Occipital lobe (tissue), 2 donors: ENCODE data around the gene WDR27. TPM values are rescaled to one million over a fixed set of nuclear protein-coding genes. Genes with fewer than 3 reads are reported as not detected.
"Not testable (repeated sequence)": the region's sequence is repeated elsewhere in the genome, so short reads cannot be mapped to it uniquely, and the experiment has no call there.

Experiments used
- DNase-seq: peaks from one replicate; lab custom pipeline; 2025; lab: John Stamatoyannopoulos, UW
- total RNA-seq: library from RNA; depleted of rRNA; stranded (reverse); fragments of >200 nt; gene quantifications from one replicate; pipeline ENCODE4 v1.2.3, GENCODE V29; 2014

Gene WDR27
- total RNA-seq, 1 donor from 2014 or later: 31.5 TPM

DNA sequence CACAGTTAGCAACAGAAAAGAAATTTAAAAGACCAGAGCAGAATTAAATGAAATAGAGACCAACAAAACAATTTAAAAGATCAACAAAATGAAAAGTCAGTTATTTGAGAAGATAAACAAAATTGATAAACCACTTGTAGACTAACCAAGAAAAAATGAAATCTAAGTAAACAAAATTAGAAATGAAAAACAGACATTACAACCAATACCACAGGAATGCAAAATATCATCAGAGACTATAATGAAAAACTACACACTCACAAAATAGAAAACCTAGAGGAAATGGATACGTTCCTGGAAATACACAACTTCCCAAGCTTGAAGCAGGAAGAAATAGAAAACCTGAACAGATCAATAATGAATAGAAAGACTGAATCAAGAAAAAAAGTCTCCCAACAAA, 97.8 kb downstream of the WDR27 start:
- DNase-seq: no peak

DNA sequence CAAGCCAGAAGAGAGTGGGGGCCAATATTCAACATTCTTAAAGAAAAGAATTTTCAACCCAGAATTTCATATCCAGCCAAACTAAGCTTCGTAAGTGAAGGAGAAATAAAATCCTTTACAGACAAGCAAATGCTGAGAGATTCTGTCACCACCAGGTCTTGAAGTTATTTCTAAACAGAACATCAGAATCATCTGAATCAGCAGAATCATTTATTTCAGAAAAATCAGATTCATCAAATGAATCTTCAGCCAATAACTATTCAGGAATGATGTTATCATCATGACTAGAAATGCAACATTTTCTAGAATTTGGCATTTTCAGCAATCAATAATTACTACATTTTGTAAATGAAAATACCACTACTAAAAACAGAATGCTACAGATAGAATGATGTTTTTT, 100.7 kb downstream of the WDR27 start:
- not testable (repeated sequence) for DNase-seq

DNA sequence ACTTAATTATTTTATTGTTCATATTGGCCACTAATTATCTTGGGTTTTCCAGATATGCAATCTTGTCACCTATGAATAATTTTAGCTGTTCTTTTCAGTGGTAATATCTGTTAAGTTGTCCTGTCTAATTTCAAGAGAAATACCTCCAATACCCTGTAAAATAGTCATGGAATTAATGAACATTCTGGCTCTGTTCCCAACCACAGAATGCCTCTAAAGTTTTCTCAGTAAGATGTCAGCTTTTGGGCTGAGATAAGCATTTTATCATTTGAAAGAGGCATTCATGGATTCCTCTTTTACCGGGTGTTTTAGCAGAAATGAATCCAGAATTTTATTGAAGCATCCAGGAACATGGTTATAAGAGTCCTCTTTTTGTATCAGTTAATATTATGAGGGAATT, 109.3 kb downstream of the WDR27 start:
- DNase-seq: no peak

DNA sequence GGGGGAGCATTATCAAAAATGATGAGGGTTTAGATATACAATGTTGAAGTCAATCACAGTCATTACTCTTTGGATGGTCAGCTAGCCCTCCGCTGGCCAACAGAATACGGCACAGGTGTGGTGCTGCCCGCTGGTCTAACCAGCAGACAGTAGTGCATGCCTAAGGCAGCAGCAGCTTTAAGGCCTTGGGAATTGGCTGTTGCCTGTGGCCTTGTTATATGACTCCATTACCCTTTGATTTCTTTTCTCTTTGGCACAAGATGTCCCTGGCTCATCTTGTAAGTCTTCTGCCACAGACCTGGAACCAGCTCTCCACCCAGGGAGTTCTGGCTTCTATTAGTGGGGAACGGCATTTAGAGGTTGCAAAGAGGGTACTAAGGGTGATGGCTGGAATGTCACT, 110.2 kb downstream of the WDR27 start:
- DNase-seq: no peak

DNA sequence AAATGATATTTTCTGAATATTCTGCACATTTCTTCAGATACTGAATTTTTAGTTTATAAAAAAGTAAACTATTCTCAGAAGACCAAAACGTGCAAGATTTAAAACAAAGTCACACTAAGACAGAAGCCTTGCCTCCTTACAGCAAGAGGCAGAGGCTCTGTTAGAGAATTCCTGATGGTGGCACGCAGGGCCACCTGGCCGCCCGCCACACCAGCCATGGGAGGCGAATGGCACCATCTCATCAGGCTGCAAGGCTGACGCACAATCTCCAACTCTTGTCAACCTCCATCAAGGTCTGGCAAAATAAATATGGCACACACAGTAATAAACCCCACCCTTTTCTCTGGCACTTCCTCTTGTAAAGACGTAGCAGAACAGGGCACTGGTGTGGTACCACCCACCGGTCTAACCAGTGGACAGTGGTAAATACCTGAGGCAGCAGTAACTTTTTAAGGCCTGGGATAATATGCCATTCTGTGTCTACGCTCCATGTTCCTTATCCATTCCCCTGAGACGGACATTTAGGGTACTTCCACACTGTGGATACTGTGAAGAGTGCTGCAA, 111.4 kb downstream of the WDR27 start:
- no peak for DNase-seq

DNA sequence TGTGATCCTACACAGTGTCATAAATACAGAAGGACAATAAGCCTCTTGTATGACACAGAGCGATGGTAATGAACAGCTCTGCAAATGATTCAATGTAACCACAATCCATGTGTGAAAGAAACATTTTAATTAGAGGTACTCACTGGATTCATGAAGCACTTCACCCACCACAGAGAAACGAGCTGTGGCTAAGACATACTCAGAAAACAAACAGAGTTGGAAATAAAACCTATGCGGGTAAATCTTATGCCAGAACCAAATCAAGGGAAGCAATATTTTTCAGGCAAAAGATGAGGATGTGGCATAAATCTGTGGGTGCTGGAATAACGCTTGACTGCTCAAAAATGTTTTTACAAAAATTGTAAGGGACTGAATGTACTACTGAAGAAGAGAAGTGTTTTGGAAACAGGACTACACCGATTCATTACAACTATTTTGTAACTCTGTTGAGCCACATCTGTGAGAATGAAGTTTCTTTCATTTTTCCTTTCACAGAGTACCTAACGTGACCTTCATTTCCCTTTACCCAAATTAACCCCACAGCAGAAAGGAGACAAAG, 112.1 kb downstream of the WDR27 start:
- DNase-seq: no peak

DNA sequence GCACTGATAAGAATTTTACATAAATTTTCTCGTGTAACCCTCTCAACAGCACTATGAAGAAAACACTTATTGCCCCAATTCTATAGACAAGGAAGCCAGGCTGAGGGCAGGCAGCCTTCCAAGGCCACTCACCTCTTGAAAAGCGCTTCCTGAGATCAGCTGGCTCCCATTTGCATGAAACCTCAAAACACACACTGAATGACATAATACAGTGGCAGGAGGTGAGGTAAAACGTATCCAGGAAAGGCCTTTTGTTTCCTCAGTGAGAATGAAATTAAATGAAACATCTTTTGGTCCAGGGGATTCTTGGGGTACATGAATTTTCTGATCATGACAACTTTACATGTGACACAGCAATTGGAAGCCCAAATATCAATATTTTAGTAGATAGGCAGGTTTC, 112.5 kb downstream of the WDR27 start:
- no peak for DNase-seq

DNA sequence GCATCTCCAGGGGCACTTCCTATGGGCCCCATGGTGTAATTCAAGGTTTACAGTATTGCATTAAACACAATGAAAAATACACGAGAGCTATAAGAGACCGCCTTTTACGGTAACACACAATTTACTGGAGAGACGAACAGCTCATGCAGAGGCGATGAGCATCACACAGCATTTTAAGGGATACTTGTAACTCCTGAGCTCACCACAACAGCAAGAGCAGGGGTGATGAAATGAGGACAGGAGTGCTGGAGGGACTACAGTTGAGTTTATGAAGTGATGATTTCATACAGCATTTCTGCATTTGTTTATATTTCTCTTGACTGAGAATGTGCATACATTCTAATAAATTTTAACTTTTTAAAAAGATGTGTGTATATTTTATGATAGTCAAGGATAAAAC, 113.9 kb downstream of the WDR27 start:
- no peak for DNase-seq

DNA sequence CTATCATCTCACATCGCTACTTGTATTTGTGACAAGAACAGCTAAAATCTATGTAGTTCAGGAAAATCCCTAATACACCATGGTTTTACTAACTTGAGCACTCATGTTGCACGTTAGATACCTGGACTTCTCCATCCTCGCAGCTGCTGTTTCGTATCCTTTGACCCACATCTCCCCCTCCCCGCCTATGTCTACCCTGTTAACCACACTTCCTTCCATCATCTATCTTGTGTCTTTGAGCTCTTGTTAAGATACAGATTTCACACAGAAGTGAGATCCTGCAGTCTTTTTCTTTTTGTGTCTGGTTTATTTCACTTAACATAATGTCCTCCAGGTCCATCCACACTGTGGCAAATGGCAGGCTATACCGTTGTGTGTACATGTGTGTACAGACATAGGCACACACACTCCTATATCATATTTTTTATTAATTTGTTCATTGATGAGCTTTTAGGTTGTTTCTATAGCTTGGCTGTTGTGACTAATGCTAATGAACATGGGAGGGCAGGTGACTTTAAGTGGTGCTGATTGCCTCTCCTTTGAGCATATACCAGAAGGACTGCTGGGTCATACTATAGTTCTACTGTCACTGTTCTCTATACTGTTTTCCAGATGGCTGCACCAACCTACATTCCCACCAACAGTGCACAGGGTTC, 117.8 kb downstream of the WDR27 start:
- no peak for DNase-seq

DNA sequence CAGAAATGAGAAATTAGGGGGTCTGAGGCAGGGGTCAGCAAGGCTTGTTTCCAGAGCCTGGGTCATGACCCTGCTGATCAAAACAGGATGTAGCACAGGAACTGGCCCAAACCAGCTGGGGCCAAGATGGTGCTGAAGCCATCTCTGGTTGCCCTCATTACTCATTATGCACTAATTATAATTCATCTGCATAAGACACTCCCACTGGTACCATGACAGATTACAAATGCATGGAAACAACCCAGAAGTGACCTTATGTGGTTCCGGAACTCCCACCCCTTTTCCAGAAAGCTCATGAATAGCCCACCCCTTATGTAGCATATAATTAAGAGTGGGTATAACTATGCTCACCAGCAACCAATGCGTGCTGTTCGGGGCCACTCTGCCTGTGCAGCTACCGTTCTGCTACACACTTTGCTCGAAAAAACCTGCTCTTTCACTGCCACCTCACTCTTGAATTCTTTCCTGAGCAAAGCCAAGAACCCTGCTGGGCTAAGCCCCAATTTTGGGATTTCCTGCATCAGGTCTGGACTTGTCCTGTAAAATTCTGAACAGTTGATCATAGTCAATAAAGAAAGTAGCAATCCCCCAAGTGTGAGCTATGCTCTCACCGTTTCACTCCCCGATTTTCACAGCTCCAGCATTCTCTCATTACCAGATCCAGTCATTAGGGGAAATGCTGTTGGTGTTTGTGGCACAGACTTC, 122.3 kb downstream of the WDR27 start:
- no peak for DNase-seq

DNA sequence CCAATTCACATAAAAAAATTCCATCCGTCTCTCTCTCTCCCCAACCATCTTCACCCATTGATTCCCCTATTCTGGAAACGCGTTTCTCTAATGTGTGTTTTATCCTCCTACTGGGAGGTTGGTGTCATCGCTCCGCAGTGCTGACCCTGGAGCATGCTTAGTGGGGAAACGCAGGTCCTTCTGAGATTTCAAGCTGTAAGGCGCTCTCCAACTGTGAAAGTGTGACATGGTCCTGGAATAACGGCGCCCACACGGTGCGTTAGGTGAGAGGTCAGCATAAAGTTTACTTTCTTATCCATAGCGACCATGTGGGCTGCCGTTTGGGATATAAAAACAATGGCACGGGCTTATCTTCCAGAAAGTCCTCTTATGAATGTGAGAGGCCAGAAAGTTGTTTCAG, 123.9 kb downstream of the WDR27 start:
- DNase-seq: no peak

DNA sequence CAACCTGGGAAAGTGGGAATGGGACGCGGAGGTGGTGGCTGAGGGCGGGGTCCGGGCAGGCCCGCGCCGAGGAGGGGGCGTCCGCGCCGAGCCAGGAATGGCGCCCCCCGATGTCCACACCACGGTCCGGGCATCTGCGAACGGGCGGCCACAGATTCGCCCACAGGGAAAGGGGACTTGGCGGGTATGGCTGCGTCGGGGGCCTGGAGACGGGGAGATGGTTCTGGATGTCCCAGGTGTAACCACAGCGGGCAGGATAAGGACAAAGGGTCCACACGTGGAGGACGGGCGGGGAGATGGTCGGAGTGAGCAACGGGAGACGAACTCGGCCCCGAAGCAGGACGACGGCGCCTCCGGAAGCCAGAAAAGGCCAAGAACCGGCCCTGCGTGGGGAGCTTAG, 124.6 kb downstream of the WDR27 start:
- no peak for DNase-seq

DNA sequence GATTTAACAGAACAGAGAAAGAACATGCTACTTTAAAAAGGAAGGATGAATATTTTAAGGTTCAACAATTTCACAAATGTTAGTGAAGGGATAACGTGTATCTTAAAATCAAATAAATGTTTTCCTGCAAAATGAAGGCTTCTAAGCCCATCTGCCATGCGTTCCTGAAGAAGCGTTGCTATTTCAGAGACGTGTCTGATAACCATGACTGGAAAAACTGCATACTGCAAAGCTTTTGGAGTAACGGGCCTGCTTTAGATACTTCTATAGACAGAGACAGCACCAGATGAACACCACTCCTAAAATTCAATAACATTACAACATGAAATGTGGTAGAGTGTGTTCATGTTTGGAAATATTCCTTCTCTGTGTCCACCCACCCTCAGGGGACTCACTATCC, 126.0 kb downstream of the WDR27 start:
- no peak for DNase-seq

DNA sequence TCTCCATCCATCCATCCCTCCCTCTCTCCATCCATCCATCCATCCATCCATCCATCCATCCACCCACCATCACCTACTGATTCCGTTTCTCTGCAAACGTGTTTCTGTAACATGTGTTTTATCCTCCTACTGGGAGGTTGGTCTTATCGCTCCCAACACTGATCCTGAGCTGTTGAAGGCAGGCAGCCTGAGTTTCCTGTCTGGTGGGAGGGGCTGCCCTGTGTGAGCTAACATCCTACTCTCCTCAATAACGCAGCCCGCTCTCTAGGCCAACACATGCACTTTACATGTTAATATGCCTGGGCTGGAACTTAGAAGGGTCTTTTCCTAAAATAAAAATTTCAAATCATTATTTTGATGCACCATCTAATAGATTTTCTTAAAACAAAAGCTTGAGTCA, 126.5 kb downstream of the WDR27 start:
- DNase-seq: no peak

DNA sequence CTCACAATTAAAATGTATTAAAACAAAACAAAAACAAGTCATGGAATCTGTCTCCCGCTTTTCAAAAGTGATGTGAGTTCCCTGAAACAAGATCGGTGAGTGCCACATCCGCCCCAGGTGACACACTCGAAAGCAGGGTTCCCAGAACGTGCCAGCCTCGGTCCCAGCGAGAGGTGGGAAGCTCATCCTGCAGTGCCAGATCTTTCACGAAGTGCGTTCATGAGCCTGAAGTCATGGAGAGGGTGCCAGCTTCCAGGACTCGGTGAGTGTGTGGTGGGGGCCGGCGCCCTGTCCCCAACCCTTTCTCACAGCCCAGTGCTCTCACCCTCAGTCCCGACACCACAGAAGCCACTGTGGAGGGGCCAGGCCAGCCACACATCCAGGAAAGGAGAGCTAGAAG, 127.4 kb downstream of the WDR27 start:
- no peak for DNase-seq

DNA sequence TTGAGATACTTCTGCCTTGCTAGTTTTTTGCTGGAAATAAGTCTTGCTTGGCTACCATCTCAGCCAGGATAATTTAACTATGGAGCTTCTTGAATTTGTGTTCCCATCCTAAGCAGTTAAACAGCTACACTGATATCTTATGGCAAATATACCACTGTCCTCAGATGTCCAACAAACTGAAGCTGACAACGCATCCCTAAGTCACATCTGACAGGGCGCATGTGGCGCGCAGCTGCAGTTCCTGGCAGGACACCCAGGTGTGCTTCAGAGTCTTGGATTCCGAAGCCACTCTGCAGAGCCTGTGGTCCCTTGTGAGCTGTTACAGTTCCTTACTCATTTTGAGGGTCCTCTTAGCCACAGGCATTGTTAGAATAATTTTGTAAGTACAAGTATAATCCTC, 127.9 kb downstream of the WDR27 start:
- no peak for DNase-seq

DNA sequence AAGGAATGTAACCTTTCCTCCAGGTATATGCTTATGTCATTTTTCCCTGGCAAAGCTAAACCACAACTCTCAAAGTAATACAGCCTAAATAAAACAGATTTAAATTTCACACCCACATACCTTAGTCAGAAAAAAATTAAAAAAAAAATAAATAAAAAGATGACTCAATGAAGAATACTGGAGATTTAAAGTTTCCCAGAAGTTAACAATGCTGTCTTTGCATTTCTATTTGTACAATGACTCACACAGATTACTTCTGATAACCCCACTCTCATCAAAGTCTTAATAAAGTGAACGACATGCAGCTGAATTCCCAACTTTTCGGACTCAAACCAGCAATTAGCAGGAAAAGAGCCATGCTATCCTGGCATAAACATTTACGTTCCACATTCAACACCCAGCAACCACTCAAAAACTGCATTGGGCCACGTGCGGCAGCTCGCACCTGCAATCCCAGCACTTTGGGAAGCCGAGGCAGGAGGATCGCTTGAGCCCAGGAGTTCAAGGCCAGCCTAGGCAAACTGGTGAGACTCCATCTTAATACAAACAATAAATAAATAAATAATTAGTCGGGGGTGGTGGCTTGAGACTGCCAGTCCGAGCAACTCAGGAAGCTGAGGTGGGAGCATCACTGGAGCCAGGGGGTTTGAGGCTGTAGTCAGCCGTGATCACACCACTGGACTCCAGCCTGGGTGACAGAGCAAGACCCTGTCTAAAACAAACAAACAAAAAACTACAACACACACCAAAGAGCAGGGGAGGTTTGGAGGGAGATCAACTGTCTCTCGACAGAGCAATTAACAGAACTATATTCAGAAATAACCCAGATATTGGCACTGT, 130.5 kb downstream of the WDR27 start:
- no peak for DNase-seq

DNA sequence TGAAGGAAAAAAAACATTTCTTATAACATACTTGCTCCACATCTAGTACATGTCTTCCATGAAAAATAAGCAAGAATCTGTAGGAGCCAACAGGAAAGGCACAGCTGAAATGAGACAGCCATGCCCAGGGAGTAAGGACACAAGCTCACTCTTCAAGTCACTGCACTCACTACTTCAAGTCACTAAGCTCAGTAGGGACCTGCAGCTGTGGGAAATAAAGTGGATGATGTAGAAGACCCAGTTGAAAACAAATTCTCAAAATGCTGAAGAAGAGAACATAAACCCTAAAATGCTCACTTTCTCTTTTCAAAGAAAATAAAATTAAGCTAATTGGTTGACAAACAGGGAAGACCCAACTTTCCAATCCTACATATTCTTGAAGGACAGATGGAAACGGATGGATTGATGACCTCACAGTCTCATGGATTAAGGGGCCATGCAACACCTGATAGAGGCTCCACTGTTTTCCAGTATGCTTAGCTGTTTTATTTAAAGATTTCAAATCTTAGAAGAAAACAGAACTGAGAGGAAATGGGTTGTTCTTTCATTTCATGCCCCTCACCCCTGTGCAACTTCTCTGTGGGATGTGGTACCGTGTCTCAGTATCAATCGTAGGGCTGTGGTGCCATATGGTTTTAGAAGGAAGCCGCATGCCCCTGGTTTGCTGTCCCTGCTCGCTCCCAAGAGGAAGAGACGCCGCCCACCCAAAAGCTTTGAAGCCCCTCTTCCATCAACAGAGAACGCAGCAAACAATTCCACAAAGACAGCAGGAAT, 133.3 kb downstream of the WDR27 start:
- no peak for DNase-seq

DNA sequence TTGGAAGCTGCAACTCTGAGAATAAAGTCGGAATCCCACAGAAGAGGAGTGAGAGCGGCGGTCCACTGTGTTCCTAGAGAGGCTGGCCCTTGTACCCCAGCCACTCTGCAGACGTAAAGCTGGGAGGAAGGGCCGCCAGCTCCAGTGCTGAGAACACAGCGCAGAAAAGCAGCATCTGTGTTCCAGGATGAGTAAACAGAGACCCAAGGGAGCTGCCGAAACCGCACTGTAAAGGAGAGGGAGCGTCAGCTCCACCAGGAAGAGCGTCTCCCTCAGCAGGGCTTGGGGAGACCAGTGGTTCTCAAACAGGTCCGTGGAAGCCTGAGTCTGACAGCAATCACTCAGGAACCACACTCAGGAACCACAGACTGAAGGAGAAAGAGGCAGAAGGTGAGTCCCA, 134.0 kb downstream of the WDR27 start:
- no peak for DNase-seq

DNA sequence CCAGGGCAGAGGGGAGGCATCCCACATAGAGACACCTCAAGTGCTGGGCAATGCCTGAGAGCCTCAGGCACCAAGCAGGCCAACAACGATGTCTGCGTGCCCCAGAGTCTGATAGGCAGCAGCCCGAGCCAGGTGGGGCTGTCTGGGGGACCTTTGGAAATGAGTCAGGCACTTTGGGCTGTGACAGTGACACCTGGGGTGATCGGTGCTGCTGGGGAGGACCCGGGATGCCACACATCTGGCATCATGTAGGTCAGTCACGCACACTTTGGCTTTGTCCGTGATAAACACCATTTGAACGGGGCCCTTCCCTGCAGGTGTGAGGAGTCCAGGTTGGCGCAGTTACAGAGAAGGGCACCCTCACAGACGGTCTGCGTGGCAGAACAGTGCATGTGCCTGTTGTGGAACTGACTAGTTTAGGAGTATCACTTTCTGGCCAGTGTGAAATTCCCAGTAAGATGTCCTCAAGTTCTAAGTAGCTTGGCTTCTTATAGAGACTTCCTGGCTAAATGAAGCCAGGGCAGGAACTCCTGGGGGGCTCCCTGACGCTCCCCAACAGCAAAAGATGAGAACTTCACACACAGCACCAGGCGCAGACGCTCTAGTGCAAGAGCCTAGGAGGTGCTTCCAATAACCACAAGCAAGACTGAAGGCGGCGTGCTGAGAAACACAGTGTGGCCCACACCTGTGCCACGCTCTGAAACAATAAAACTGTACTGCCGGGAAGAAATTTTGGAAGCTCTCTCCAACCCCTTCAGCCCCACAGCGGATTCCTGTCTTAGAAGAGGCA, 134.7 kb downstream of the WDR27 start:
- no peak for DNase-seq
